ENCODE results near the gene PPL.
"Not testable (repeated sequence)": the region's sequence is repeated elsewhere in the genome, so short reads cannot be mapped to it uniquely, and the experiment has no call there.

PPL gene

GRCh38 chr16:4958510-4959438, 21.8 kb upstream of the PPL start:
- DNase-seq, result no peak

- DNase-seq, result peak; percentile 87
Measured at GRCh38 chr16:4957720-4958509, 21.0 kb upstream of the PPL start, which contains the start of gene SEC14L5. Gene SEC14L5, plus strand, starts transcription at chr16:4958330. Its CDS starts 994 bp downstream, at chr16:4959324.

DNA sequence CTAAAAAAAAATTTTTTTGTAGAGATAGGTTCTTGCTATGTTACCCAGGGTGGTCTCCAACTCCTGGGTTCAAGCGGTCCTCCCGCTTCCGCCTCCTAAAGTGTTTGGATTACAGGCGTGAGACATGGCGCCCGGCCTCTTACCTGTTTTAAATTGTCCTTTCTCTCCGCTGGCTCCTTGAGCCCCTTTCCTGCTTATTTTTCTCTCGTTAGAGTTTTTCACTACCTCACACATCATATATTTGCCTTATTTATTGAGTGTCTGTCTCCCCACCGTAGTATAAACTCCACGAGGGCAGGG, 20.4 kb upstream of the PPL start:
- DNase-seq, result no peak

DNA sequence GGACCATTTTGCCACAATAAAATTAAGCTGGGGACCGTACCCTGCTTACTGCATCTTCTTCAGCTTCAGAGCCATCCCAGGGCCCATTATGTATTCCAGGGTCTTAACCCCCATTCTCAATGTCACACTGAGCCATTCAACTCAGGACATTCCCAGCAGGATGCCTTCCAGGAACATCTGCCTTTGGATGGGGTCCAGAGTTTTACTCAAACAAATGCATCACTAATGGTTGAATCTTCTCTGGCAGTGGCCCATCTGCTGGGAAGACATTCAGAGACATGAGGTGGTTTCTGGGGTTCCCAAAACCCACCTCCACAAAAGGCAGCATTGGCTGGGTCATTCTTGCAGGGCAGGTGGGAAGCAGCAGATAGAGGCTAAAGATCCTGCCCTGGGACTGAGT, 17.8 kb upstream of the PPL start:
- no peak for DNase-seq

GRCh38 chr16:4951583-4951982, 14.6 kb upstream of the PPL start:
- not testable (repeated sequence) for DNase-seq

- DNase-seq, result no peak
Measured at GRCh38 chr16:4949986-4950385, 13.0 kb upstream of the PPL start.

DNA sequence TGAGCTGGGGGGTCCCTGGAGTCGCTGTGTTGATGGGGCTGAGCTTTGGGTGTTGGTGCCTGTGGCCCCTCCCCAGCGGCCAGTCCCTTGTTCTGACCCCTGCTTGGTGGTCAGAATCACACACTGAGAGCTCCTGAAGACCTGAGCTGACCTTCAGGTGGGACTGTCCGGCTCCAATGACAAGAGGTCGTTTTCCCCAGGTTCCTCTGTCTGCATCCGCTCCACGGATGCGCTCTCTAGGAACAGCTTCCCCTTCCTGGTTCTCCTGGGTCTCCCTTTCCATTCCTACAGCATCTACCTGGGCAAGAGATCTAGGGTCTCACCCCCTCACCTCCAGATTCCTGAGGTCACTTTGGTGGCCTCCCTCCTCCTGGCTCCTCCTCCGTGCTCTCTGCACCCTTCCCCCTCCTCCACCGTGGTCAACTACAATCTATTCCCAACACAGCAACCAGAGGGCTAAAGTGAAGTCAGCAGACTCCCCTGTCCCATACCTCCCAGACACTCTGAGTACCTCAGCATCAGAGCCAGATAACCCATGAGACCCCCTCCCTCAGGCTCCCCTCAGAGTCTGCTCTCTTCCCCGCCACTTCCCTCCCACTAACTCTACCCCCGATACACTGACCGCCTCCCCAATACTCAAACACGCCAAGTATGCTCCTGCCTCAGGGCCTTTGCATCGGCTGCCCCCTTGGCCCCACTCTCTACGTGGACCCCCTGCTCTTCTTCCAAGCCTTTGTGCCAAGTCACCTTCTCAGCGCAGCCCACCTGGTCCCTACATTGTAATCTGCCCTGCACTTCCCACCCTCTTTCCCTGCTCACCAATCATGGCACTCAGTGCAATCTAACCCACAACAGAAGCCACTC, 12.2 kb upstream of the PPL start:
- no peak for DNase-seq

DNA sequence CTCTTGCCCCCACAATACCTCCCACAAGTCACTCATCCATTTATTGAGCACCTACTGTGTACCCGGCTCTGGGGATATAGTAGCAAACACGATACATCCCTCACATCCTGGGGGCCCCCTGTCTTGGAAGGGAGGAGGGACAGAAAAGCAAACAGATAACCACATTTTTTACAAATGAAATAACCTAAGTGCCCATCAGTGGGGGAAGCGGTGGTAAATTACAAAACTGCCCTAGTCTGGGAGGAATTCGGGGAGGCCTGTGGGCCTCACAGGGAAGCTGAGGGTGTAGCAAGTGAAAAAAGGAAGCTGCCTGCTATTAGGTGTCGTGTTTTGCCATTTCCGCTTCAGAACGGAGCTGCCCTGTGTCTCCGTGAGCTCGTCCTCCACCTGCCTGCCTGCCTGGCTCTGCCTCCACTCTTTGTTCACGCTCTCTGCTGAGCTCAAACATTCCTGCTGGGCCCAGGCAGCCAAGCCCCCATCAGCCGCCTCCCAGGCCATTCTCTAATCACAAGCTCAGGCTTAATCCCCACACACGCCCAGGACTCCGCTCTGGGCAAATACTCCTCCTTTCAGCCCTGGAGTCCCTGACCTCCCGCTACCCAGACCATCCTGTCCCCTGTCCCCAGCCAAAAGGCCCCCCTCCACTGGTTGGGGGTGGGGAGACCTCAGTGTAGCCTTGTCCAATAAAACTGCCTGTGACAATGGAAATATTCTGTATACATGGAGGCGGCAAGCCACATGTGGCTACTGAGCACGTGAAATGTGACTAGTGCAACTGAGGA, 11.0 kb upstream of the PPL start:
- DNase-seq, result no peak

- no peak for DNase-seq
Measured at GRCh38 chr16:4946917-4947316, 10.0 kb upstream of the PPL start.

DNA sequence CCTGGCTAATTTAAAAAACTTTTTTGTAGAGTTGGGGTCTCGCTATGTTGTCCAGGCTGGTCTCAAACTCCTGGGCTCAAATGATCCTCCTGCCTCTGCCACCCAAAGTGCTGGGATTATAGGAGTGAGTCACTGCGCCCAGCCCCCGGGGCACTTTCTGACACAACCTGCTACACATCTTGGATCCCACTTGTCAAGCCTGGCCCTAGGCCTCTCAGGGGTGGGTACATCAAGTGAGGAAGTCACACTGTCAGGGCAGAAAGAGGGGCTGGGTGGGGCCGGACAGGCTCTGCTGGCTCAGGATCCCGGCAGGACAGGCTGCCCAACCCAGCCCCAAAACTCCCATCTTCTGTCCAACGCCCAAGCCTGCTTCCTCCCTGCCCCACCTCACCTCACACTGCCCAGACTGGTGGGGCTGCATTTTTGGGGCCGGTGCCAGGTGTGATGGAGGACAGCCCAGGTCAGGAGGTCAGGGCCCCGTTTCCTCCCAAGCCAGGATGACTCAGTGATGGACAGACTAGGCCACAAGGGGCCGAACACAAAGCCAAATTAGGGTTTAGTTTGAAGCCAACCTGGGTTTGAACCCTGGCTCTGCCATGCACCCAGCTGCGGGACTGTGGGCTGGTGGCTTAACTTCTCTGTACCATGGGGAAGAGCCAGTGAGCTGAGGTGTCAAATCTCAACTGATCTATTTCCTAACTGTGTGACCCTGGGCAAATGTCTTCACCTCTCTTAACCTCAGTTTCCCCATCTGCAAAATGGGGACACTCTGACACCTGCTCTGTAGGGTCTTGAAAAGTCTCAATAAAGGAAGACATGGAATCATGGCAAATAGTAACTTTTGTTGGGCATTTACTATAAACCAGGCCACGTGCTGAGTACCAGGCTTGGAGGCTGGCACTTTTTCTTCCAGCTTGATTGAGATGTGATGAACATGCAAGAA, 8.9 kb upstream of the PPL start:
- DNase-seq, result no peak

DNA sequence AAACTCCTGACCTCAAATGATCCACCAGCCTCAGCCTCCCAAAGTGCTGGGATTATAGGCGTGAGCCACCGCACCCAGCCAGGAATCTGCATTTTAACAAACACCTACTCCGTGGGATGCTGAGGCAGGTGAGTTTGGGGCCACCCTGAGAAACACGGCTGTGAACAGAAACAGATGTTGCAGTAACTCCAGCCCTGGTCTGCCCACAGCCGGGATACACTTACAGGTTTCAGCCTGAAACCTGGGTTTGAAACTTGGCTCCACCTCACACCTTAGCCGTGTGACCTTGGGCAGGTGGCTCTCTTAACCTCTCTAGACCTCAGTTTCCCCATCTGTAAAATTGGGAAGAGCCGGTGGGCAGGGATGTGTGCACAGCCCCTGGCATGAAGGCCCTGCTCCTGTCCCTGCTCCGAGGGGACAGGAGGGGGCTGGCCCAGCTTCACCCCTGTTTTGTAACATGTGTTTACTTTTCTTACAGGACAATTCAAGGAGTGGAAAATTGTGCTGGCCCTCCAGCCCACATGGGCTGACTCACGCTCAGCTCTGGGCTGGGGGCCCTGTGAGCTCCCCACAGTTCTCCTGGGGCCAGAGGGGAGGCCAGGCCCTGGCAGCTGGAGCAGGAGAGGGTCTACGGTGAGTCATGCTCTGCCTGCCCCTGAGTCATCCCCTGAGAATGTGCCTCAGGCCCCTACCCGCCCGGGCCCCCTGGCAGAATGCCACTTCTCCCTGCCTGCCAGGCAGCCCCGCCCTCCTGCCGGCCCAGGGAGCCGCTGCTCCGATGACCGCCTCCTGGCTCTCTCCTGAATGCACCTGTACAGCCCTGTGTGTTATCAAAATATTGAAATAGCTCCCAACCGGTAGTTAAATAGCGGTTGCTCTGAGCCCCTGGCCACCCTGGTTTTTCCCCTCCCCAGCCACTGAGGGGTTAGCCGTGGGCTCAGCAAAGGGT, 7.7 kb upstream of the PPL start:
- no peak for DNase-seq

GRCh38 chr16:4942481-4942880, 5.5 kb upstream of the PPL start:
- DNase-seq, result no peak

DNA sequence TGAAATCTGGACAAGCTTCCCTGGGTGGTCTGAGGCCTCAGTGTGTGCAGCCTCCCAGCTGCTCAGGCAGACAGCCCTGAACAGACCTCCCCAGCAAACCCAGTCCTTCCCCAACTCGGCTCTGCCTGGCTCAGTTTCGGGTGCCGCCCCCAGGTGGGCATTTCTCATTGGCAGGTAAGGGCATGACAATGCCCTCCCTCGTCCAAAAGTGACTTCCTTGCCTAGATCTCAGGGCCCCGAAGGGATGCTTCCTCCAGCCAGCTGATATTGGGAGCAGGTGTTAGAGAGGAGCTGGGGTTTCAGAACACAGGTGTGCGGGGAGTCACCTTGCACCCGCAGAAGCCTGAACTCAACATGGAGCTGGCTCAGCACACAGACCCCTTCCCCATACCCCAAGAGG, 3.8 kb upstream of the PPL start:
- no peak for DNase-seq

DNA sequence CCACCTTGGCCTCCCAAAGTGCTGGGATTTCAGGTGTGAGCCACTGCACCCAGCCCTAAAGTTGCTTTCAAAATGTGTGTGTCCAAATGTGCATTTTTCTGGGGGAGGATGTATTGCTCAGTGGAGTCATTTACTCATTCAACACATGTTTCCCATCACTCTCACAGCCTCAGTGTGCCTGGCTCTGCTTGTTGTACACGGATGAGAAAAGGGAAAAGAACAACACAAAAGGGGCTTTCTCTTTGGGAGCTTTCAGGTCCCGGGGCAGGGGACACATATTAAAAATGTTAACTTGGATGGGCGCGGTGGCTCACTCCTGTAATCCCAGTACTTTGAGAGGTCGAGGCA, 1.7 kb upstream of the PPL start:
- no peak for DNase-seq

- no peak for DNase-seq
Measured at GRCh38 chr16:4937782-4938682, 1.1 kb upstream of the PPL start.

GRCh38 chr16:4936181-4936990, 562 bp downstream of the PPL start:
- DNase-seq, result no peak

DNA sequence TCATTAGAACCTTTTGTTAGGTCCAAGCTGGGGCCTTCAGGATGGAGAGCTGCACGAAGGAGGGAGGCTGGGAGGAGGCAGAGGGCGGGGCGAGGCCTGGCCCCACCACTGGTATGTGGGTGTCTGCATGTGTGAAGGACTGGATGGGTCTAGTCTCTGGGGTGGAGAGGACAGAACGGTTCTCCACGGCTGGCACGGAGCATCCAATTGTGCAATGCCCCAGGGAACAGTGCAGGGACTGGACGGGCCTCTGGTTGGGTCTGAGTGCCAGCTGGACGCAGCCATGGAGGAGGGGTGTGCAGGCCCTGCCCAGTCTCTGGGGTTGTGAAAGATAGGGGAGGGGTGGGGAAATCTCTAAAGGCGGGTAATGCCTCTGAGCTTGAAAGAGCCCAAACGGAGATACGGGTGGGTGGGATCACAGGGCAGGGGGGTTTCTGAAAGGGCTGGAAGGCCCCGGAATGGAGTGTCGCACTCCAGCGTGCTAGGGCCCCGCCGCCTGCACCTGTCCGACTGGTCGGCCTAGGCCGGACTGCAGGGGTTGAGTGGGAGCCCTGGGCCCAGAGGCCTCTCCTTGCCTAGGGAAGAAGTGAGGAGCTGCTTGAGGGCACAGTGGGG, 1.6 kb downstream of the PPL start:
- DNase-seq, result no peak

GRCh38 chr16:4934591-4934990, 2.4 kb downstream of the PPL start:
- DNase-seq, result no peak

Measured in effector CD8-positive, alpha-beta T cell (primary cell).